GM12874 (cell line): ENCODE measurements around the gene LCN6.

Experiments used
- TF ChIP-seq, protein P1 (sequence below): IDR thresholded peaks from 2 replicates; pipeline ENCODE4 v1.5.1; 2011; ENCODE audit warnings: low read depth, mild to moderate bottlenecking, control low read depth, low read length, moderate library complexity; ENCODE audit not compliant: insufficient read depth

LCN6 gene

GRCh38 chr9:136697821-136698526 lies 50.4 kb downstream of the LCN6 start:
- TF ChIP-seq, protein P1, sequence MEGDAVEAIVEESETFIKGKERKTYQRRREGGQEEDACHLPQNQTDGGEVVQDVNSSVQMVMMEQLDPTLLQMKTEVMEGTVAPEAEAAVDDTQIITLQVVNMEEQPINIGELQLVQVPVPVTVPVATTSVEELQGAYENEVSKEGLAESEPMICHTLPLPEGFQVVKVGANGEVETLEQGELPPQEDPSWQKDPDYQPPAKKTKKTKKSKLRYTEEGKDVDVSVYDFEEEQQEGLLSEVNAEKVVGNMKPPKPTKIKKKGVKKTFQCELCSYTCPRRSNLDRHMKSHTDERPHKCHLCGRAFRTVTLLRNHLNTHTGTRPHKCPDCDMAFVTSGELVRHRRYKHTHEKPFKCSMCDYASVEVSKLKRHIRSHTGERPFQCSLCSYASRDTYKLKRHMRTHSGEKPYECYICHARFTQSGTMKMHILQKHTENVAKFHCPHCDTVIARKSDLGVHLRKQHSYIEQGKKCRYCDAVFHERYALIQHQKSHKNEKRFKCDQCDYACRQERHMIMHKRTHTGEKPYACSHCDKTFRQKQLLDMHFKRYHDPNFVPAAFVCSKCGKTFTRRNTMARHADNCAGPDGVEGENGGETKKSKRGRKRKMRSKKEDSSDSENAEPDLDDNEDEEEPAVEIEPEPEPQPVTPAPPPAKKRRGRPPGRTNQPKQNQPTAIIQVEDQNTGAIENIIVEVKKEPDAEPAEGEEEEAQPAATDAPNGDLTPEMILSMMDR: no peak

GRCh38 chr9:136697146-136697820 lies 51.0 kb downstream of the LCN6 start:
- TF ChIP-seq, protein P1: no peak

GRCh38 chr9:136696502-136696901 lies 51.8 kb downstream of the LCN6 start:
- TF ChIP-seq, protein P1: no peak

- TF ChIP-seq, protein P1: no peak
Observed at GRCh38 chr9:136695955-136696354, 52.4 kb downstream of the LCN6 start.

DNA sequence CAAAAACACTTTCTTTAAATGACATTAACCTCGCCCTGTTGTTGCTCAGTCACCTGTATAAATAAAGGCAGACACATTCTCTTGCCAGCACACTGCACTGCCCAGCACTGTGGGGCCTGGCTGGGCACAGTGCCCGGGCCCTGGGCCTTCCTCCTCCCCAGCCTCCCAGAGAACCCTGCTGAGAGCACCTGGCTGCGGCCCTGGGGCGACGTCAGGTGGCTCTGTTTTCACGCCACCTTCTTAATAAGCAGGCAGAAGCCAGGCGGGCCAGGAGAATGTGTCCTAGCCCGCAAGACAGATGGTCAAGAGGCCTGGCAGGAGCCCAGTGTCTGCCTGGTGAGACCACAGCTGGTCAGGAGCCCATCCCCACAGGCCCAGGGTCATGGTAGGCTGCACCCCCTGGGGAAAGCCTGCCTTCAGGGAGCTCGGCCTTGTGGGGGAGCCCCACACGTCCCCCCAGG lies 52.9 kb downstream of the LCN6 start:
- TF ChIP-seq, protein P1: no peak

GRCh38 chr9:136694872-136695247 lies 53.5 kb downstream of the LCN6 start:
- TF ChIP-seq, protein P1: no peak

- TF ChIP-seq, protein P1: peak; percentile 64
Observed at GRCh38 chr9:136694163-136694871, 54.0 kb downstream of the LCN6 start.
